ENCODE results near the gene POMGNT2. TPM values are rescaled to one million over a fixed set of nuclear protein-coding genes. Genes with fewer than 3 reads are reported as not detected.

Gene POMGNT2
- total and polyA plus RNA-seq, 2 experiments from 2014 or later = 10.7 to 26.1 TPM

- TF ChIP-seq ETS1 (IDR thresholded peaks at IDR 0.05) (no peak), ZNF114 (CRISPR knock-in tag; IDR thresholded peaks at IDR 0.05) (no peak), JUNB (IDR thresholded peaks at IDR 0.05; ENCODE audit: unreplicated experiment) (no peak), ZNF462 (CRISPR knock-in tag; IDR thresholded peaks at IDR 0.05) (no peak), NANOG (IDR thresholded peaks at IDR 0.05; ENCODE audit: borderline replicate concordance) (no peak), CREB1 (CRISPR knock-in tag; IDR thresholded peaks at IDR 0.05; ENCODE audit: low read depth) (no peak), EZH2phosphoT487 (IDR thresholded peaks at IDR 0.05; ENCODE audit: unreplicated experiment) (no peak)
Measured at GRCh38 chr3:43055393-43055792, 50.5 kb downstream of the POMGNT2 start (continued).

GRCh38 chr3:43054754-43055153, 51.1 kb downstream of the POMGNT2 start:
- no peak overlapping the region for H3K4me3 ChIP-seq
- TF ChIP-seq POLR2AphosphoS5 (IDR thresholded peaks at IDR 0.05; ENCODE audit: low read depth) (no peak), ZNF114 (CRISPR knock-in tag; IDR thresholded peaks at IDR 0.05) (no peak), CREB1 (CRISPR knock-in tag; IDR thresholded peaks at IDR 0.05; ENCODE audit: low read depth) (no peak)
- Mint-ChIP-seq H3K27ac (no peak overlapping the region), H3K4me1 (no peaks in the 10 kb centered on the region; the same call in 2 of the 3 replicates), H3K9me3 (peaks cover 26% of the 10 kb centered on the region), H3K4me3 (no peak overlapping the region), H3K27me3 (ENCODE audit: insufficient read depth, low read depth, poor library complexity) (peaks cover 2% of the 10 kb centered on the region), H3K36me3 (ENCODE audit: low read depth) (peaks cover 10% of the 10 kb centered on the region)
- no peaks in the 10 kb centered on the region for H3K4me1 ChIP-seq (ENCODE audit: insufficient read depth)
- H3K9me2 ChIP-seq (ENCODE audit: insufficient read depth) = no peaks in the 10 kb centered on the region
- H3K27me3 ChIP-seq (ENCODE audit: insufficient read depth) = no peaks in the 10 kb centered on the region
- ATAC-seq (no peak), DNase-seq (ENCODE audit: low spot score) (no peak)
- no peak overlapping the region for H3K27ac ChIP-seq (ENCODE audit: low read depth)
- H3K4me2 ChIP-seq = no peak overlapping the region
- 0 out of 2 replicates have a peak, but pooled peaks cover 6% of the 10 kb centered on the region for H3K36me3 ChIP-seq (ENCODE audit: insufficient read depth)
- no peaks in the 10 kb centered on the region for H4K20me1 ChIP-seq (replicated peaks; ENCODE audit: insufficient read depth)
- no peak overlapping the region for H2AFZ ChIP-seq
- no peaks in the 10 kb centered on the region for H3K79me2 ChIP-seq (replicated peaks; ENCODE audit: insufficient read depth)
- H3F3A ChIP-seq (replicated peaks; ENCODE audit: low read depth) = no peaks in the 10 kb centered on the region
